Activated T-cell treated with anti-CD3 and anti-CD28 coated beads, Interleukin-2, amount 50 U/mL, for 48 hours (primary cell): ENCODE measurements around the gene CTRB1.
"Not testable (repeated sequence)": the region's sequence is repeated elsewhere in the genome, so short reads cannot be mapped to it uniquely, and the experiment has no call there.

ENCODE experiments used
- DNase-seq, 2 experiments: peaks; one replicate each; pipeline ENCODE4 v3.0.0-alpha.2; 2020

The CTRB1 gene

DNA sequence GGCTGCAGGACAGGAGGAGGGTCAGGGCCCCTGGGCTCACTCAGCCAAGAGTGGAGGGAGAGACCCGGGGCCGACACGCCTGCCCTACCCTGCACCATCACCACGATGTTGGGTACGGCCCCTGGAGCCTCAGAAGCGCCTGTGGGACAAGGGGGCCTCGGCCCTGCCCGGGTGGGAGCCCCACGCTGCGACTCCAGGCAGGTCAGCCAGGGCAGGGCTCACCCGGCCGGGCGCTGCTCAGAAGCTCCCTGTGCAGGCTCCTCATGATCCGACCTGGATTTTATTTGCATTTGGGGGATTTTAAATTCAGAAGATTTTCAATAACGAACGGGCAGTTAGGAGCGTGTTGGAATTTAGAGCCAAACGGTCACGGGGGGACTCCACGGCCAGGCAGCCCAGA lies 13.9 kb upstream of the CTRB1 start:
- not testable (repeated sequence) for DNase-seq

DNA sequence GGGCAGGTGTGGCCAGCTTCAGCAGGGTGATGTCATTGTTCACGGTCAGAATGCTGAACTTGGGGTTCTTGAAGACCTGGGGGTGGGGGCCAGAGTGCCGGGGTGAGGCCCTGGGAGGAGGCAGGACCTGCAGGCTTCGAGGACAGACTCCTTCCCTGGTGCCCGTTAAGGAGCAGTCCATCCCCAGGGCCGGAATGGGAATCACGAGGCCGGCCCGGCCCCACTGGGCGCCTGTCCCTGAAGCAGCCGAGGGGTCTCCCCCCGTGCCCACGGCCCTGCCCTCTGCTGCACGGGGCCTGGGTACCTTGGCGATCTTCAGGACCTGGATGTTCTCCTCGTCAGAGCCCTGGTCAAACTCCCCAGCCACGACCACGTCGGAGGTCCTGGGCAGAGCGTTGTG lies 13.3 kb upstream of the CTRB1 start:
- not testable (repeated sequence) for DNase-seq

DNA sequence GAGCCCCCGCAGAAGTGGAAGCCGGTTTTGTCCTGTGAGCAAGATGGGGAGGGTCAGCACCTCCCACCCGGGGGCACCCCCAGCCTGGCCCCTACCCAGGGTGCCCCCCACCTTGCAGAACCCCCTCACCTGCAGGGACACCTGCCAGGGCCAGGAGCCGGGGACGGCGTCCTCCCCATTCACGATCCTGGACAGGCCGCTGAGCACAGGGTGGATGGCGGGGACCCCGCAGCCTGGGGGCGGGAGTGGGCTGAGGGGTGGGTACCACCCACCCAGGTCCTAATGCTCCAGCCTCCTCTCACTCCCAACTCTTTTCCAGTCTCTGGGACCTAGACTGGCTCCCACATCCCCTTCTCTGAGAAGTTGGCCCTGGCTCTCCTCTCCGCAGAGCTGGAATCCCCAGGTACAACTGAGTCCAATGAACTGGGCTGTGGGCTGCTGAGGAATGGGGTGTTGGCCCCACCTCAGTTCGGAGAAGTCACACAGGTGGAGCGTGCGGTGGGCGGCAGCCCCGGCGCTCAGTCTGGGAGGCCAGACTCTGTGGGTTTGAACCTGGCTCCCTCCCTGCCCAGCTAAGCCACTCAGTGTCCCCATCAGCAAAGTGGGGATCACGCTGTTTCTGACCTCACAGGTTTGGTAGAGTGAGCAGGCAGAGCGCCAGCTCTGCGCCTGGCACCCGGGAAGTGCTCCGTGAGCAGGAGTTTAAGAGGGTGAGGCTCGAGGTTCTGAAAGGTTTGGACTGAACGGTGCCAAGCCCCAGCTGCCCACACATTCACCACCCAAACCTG lies 12.6 kb upstream of the CTRB1 start:
- DNase-seq, result not testable (repeated sequence)

DNA sequence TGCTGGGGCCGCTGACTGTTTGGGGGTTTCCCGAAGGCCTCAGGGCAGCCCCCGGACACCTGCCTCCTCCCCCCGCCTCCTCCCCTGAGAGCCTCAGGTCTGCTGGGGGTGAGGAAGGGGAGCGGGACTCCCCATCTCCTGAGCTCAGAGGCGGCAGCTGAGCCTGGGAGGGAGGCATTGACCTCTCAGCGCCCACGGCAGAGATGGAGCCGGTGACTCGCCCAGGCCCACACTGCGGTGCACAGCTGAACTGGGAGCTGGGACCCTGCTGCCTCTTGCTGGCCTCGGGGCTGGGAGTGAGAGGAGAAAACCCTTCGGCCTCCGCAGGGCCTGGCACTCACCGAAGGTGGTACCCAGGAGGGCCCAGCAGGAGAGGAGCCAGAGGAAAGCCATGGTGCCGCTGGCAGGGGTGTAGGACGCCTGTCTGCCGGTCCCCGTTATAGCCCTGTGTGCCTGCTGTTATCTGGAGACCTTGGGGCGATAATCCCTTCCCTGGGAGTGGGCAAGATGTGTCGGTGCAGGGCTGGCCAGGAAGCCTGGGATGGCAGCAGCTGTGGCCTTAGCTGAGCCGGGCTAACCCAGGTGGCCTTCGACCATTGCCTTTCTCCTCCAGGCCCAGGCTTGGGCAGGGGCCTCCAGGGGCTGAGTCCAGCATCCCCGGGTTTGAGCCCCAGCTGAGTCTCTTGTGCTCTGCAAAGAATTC lies 11.9 kb upstream of the CTRB1 start, which contains the start of gene CTRB2:
Gene CTRB2 (minus strand): TSS at position 413 of the 703 bp plus-strand sequence. CDS start 20 bp downstream, at position 393.
- DNase-seq, result no peak

DNA sequence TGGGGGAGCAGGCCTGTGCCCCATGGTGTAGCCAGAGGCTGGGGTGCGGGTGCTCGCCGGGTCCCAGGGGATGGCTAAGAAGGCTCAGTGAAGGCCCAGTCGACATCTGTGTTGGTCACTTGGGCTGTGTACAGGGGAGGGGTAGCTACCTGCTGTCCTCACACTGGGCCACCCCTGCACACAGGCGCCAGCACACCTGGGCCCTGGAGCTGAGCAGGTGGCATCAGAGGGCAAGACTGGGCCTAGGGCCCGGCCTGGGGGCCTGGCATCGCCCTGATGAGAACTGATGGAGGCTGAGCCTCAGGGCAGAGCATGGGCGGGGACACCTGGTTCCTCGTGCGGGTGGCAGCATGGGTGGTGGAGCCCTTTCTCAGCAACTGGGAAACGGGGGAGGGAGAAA lies 11.0 kb upstream of the CTRB1 start:
- no peak for DNase-seq

DNA sequence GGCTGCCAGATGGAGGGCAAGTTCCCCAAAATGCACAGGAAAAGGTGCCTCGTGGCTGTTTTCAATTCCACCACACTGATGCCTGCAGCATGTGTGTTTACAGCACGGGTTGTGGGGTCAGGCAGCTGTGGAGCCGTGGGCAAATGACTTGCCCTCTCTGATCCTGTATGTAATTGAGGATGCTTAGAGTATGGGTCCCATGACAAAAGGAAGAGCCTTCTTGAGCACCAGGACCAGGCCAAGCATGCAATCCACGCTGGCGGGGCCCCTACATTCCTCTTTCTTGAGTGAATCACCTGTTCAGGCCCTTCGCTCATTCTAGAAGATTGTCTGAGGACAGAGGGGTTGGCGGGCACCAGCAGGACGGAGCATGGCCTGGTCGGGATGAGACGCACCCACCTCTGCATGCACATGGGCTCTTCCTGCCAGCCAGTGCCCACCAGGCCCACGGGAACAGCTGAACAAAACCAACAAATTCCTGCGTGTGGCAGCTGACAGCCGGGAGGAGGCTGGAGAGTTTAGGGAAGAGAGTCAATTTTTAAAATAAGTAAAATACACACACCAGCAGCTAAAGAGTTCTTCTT lies 10.5 kb upstream of the CTRB1 start:
- no peak for DNase-seq

DNA sequence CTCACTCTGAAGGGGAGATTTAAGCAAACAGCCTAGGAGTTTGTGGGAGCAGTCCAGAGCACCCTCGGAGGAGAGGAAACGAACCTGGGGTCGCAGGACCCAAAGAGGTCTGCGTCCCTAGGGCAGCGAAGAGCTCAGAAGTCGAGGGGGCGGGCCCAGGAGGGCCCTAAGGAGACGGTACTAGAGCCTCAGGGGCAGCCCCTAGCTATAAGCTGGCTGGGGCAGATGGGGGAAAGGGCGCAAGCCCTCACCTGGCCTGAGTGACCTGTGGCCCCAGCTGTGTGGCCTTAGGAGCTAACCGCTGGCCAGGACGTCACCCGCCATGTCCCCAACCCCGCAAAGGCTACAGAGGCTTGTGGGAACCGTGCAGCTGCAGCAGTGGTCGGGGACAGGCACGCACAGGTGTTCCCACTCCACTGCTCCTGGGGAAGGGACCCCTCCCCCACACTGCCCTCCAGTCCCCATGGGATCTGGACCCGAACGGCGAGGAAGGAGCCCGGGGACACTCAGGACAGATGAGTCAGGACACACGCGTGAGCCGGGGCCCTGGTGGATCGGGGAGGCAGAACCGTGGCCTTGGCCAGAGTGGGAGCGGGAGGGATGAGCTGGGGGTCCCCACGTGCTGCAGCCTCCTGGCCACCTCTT lies 9.8 kb upstream of the CTRB1 start:
- DNase-seq, result no peak

DNA sequence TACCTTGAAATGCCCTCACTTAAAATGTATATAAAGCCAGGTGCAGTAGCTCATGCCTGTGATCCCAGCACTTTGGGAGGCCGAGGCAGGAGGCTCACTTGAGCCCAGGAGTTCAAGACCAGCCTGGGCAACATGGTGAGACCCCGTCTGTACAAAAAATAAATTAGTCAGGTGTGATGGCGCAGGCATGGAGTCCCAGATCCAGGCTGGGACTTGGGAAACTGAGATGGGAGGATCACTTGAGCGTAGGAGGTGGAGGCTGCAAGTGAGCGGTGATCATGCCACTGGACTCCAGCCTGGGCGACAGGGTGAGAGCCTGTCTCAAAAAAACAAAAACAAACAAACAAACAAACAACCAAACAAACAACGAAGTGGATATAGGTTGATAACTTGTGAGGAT lies 9.3 kb upstream of the CTRB1 start:
- not testable (repeated sequence) for DNase-seq

DNA sequence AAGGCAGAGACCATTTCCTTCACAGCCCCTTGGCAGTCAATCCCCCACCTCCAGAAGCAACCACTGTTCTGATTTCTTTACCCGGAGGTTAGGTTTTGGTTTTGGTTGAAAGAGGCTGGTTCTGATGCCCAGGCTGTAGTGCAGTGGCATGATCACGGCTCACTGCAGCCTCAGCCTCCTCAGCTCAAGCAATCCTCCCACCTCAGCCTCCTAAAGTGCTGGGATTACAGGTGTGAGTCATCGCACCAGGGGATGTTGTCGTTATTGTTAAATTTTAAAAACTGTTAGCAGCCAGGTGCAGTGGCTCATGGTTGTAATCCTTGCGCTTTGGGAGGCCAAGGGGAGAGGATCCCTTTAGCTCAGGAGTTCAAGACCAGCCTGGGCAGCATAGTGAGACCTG lies 8.8 kb upstream of the CTRB1 start:
- no peak for DNase-seq

DNA sequence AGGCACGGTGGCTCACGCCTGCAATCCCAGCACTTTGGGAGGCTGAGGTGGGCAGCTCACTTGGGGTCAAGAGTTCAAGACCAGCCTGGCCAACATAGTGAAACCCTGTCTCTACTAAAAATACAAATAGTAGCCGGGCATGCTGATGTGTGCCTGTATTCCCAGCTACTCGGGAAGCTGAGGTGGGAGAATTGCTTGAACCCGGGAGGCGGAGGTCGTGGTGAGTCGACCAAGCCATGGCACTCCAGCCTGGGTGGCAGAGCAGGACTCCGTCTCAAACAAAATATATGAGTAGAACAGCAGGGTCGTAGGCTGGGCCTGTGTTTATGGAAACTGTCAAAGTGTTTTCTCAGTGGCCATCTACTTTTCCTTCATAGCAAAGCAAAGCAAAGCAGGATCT lies 7.5 kb upstream of the CTRB1 start:
- not testable (repeated sequence) for DNase-seq

DNA sequence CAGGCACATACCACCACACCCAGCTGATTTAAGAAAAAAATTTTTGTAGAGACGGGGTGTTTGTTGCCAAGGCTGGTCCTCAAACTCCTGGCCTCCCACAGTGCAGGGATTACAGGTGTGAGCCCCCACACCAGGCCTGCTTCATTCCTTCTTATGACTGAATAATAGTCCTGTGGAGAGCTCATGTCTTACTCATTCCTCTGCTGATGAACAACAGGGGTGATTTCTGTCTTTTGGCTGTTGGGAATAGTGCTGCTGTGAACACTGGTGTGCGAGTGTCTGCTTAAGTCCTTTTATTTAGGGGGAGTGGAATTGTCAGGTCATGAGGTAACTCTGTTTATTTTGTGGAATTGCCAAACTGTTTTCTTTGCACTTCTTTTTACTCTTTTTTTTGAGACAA lies 2.7 kb upstream of the CTRB1 start:
- no peak for DNase-seq

DNA sequence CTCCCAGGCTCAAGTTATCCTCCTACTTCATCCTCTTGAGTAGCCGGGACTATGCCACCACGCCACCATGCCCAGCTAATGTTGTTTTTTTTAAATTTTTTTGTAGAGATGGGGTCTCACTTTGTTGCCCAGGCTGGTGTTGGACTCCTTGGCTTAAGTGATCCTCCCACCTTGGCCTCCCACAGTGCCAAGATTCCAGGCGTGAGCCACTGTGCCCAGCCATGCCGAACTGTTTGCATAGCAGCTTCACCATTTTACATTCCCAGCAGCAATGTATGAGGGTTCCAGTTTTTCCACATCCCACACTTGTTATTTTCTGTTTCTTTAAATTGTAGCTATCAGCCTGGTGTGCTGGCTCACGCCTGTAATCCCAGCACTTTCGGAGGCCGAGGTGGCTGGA lies 2.2 kb upstream of the CTRB1 start:
- no peak for DNase-seq

DNA sequence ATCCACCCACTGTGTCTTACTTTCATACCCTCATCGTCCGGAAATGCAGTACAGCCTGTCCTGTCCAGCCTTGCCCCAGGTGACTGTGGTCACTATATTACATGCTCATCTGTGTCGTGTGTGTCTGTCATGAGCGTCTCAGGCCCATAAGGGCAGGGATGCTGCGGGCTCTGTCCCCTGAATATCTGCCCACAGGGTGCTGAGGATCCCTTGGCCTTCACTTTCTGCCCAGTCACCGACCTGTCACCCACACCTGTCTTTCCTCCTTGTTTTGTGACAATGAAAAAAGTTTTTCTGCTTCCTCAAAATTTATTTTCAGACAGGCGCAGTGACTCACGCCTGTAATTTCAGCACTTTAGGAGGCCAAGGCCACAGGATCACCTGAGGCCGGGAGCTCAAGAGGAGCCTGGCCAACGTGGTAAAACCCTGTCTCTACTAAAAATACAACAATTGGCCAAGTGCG lies 1.4 kb upstream of the CTRB1 start:
- DNase-seq, result no peak

DNA sequence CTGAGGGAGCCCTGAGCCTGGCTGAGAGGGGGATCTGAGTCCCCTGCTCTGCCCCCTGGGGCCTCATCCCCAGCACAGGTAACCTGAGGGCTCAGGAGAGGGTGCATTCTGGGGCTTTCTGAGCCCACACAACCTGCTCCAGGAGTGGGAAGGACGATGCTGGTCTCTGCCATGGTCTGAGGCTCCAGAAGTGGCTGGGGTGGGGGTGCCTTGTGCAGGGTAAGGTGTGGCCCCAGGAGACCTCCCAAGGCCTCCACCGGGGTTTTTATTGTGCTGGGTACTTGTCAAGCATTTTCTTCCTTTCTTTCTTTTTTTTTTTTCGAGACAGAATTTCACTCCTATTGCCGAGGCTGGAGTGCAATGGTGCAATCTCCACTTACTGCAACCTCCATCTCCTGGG lies 300 bp downstream of the CTRB1 start:
- no peak for DNase-seq

DNA sequence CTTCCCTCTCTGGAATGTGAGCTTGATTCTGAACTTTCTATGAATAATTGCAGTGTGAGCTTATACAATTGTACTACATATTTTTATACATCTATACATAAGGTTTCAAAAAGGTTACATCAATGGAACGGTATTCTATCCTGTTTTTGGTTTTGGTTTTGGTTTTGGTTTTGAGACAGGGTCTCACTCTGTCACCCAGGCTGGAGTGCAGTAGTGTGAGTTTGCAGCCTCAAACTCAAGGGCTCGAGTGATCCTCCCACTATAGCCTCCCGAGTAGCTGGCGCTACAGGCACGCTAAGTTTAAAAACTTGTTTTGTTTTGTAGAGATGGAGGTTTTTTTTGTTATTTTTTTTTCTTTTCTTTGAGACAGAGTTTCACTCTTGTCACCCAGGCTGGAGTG lies 1.1 kb downstream of the CTRB1 start:
- DNase-seq, result peak in 1 of 2 experiments; percentile 34

DNA sequence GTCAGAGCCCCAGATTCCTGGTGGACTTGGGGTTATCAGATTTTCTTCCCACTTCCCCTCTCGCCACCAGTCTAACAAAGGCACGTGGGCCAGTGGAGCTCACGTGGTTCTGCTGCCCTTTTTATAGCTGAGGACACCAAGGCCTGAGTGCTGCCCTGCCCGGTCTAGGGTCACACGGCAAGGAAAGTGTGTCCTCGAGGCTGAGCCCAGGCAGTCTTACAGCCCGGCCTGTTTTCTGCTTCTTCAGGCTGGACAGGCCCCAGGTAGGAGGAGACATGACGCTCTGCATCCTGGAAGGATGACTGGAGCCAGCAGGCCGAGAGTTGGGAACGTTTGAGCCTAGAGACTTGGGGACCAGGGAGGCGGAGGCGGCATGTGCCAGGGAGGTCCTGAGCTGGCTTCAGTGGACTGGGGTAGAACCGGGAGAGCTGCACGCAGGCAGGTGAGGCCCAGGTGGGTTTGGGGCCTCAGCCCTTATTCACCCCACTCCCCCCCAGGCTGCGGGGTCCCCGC lies 3.5 kb downstream of the CTRB1 start:
- DNase-seq, result no peak

DNA sequence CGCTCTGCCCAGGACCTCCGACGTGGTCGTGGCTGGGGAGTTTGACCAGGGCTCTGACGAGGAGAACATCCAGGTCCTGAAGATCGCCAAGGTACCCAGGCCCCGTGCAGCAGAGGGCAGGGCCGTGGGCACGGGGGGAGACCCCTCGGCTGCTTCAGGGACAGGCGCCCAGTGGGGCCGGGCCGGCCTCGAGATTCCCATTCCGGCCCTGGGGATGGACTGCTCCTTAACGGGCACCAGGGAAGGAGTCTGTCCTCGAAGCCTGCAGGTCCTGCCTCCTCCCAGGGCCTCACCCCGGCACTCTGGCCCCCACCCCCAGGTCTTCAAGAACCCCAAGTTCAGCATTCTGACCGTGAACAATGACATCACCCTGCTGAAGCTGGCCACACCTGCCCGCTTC lies 4.3 kb downstream of the CTRB1 start:
- not testable (repeated sequence) for DNase-seq

DNA sequence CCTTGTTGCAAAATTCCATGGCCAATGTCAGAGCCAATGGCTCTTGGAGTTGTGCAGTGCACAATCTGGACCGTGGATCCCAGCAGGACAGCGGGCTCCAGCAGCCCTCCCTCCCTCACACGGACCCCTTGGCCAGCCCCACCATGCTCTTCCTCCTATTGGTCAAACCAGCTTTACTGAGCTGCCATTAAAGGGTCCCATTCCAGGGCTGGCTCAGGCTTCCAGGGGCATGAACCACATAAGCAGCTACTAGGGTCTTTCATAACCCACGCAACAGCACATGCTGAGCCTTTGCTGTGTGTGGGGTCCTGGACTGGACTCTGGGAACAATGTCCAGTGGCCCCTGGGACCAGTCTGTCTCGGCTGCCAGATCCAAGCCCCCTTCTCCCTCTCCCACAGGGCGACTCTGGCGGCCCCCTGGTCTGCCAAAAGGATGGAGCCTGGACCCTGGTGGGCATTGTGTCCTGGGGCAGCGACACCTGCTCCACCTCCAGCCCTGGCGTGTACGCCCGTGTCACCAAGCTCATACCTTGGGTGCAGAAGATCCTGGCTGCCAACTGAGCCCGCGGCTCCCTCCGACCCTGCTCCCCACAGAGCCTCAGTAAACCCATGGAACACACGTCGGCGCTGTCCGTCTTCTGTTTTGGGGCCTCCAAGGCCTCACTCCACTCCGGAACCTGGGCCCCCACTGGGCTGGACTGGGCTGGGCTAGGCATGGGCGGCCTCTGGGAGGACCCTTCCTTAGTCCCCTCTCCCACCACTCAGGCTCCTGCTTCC lies 5.7 kb downstream of the CTRB1 start:
- DNase-seq, result no peak

DNA sequence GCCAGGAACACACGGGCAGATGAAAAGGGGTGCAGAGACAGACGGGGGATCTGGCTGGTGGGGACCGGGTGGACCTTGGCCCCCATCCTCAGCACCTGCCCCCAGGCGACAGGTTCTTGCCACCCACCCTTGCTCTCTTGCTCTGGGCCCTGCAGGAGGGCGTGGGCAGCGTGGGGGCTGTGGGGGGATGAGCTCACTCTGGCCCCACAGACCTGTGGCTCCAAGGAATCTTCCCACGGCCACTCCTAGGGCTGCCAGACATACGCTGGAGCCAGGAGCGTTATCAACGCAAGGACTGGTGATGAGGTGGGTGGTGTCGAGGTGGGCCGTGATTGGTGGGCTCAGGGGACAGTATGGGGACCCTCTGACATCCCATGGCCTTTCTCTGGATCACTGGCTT lies 6.3 kb downstream of the CTRB1 start:
- DNase-seq, result no peak

DNA sequence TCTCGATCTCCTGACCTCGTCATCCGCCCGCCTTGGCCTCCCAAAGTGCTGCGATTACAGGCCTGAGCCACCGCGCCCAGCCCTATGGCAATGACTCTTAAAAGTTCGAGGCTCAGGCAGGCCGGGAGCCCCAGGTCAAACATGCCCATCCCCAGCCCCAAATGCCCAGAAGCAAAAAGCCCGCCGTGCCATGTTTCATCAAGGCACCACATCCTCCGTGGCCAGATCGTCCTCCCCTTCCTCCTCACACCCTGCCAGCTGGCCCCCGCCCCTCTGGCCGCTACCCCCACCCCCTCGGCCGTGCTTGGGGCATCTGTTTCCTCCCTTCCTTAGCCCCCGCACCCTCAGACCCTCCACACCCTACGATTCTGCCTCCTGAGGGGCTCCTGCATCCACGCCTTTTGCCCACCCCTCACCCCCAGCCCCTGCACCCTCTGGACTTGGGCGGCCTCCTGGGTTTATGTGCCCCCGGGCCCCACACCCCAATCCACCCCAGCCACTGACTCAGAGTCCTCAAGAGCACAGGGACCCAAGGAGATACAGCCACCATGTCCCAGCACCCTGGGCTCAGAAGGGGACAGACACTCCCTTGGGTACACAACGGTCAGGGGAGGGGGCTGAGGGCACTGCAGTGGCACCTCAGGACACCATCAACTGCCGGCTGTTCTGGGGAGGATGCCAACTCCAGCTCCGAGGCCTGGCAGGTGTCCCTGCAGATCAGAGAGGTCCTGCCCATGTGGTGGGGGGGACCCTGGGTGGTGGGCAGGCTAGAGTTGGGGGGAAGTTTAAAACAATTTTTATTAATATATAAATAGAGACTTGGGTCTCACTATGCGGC lies 7.1 kb downstream of the CTRB1 start:
- DNase-seq, result no peak
